Liver (tissue), 9 donors: Measurements from ENCODE around the gene EEFSEC. TPM values are rescaled to one million over a fixed set of nuclear protein-coding genes. Genes with fewer than 3 reads are reported as not detected.

ENCODE experiments used
- DNase-seq: peaks from one replicate; pipeline ENCODE4 v3.0.0-alpha.2; 2017; ENCODE audit warnings: low spot score
- H3K27ac ChIP-seq, 2 donors: one replicate each; pipeline ENCODE4 v1.7.0; 2013; ENCODE audit warnings: inconsistent platforms in 2 of 2, low read length in 2 of 2, control low read depth in 1 of 2, low read depth in 1 of 2, mild to moderate bottlenecking in 1 of 2
- H3K27me3 ChIP-seq, 4 donors: one replicate each; pipeline versions ENCODE4 v1.6.1 to v1.7.0; 2013; ENCODE audit warnings: low read length in 3 of 4, inconsistent platforms in 1 of 4, mild to moderate bottlenecking in 1 of 4, moderate library complexity in 1 of 4; ENCODE audit not compliant: control insufficient read depth in 4 of 4, insufficient read depth in 4 of 4
- H3K36me3 ChIP-seq, 4 donors: one replicate each; pipeline versions ENCODE4 v1.6.1 to v1.7.0; 2013; ENCODE audit warnings: low read length in 3 of 4, mild to moderate bottlenecking in 3 of 4, low read depth in 1 of 4, moderate library complexity in 1 of 4; ENCODE audit not compliant: control insufficient read depth in 4 of 4, insufficient read depth in 3 of 4
- H3K4me1 ChIP-seq, 4 donors: one replicate each; pipeline versions ENCODE4 v1.6.1 to v1.7.0; 2013; ENCODE audit warnings: low read length in 3 of 4, mild to moderate bottlenecking in 3 of 4, moderate library complexity in 1 of 4; ENCODE audit not compliant: control insufficient read depth in 4 of 4, insufficient read depth in 4 of 4
- H3K4me3 ChIP-seq, 3 donors: one replicate each; pipeline versions ENCODE4 v1.6.1 to v1.7.0; 2013; ENCODE audit warnings: low read length in 3 of 3, control low read depth in 1 of 3, low read depth in 1 of 3, mild to moderate bottlenecking in 1 of 3
- H3K9ac ChIP-seq, 2 donors: one replicate each; pipeline ENCODE4 v1.7.0; 2013; ENCODE audit warnings: low read length in 2 of 2, mild to moderate bottlenecking in 2 of 2, moderate library complexity in 2 of 2, control low read depth in 1 of 2, low read depth in 1 of 2
- H3K9me3 ChIP-seq, 4 donors: one replicate each; pipeline versions ENCODE4 v1.6.1 to v1.7.0; 2013; ENCODE audit warnings: low read length in 3 of 4; ENCODE audit not compliant: control insufficient read depth in 4 of 4
- ATF3 ChIP-seq: IDR thresholded peaks from 2 replicates; pipeline ENCODE4 v1.6.1; 2016; ENCODE audit warnings: antibody characterized with exemption
- CTCF ChIP-seq: fragments of 150-350 bp; IDR thresholded peaks from 2 replicates; pipeline ENCODE4 v1.5.1; 2017; ENCODE audit warnings: improper control_type of control experiment, low read depth, low read length; ENCODE audit not compliant: missing input control
- EGR1 ChIP-seq, 2 donors: IDR thresholded peaks; 2 replicates each; pipeline ENCODE4 v1.6.1; 2016 to 2018; ENCODE audit warnings: antibody characterized with exemption in 2 of 2, low read depth in 2 of 2
- FOXA1 ChIP-seq: IDR thresholded peaks from 2 replicates; pipeline ENCODE4 v1.6.1; 2016; ENCODE audit warnings: antibody characterized with exemption
- FOXA2 ChIP-seq: IDR thresholded peaks from 2 replicates; pipeline ENCODE4 v1.6.1; 2016; ENCODE audit warnings: antibody characterized with exemption
- GABPA ChIP-seq, 2 donors: IDR thresholded peaks in 1 of 2; conservative IDR thresholded peaks in 1 of 2; 2 replicates each; pipeline ENCODE4 v1.6.1; 2016; ENCODE audit warnings: antibody characterized with exemption in 2 of 2, mild to moderate bottlenecking in 1 of 2, moderate library complexity in 1 of 2
- HNF4A ChIP-seq, 2 donors: conservative IDR thresholded peaks; 2 replicates each; pipeline ENCODE4 v1.6.1; 2016; ENCODE audit warnings: antibody characterized with exemption in 2 of 2, mild to moderate bottlenecking in 2 of 2
- HNF4G ChIP-seq: IDR thresholded peaks from 2 replicates; pipeline ENCODE4 v1.6.1; 2016; ENCODE audit warnings: antibody characterized with exemption
- JUND ChIP-seq, 2 donors: IDR thresholded peaks; 2 replicates each; pipeline ENCODE4 v1.6.1; 2016; ENCODE audit warnings: antibody characterized with exemption in 2 of 2
- MAX ChIP-seq: IDR thresholded peaks from 2 replicates; pipeline ENCODE4 v1.6.1; 2016; ENCODE audit warnings: antibody characterized with exemption
- NR2F2 ChIP-seq: IDR thresholded peaks from 2 replicates; pipeline ENCODE4 v1.6.1; 2016; ENCODE audit warnings: antibody characterized with exemption
- RAD21 ChIP-seq, 2 donors: IDR thresholded peaks; 2 replicates each; pipeline ENCODE4 v1.6.1; 2016; ENCODE audit warnings: antibody characterized with exemption in 2 of 2, mild to moderate bottlenecking in 2 of 2
- REST ChIP-seq: IDR thresholded peaks from 2 replicates; pipeline ENCODE4 v1.6.1; 2016; ENCODE audit warnings: antibody characterized with exemption, mild to moderate bottlenecking
- RXRA ChIP-seq, 2 donors: IDR thresholded peaks; 2 replicates each; pipeline ENCODE4 v1.6.1; 2017 to 2018; ENCODE audit warnings: antibody characterized with exemption in 2 of 2, mild to moderate bottlenecking in 1 of 2
- SP1 ChIP-seq: IDR thresholded peaks from 2 replicates; pipeline ENCODE4 v1.6.1; 2018; ENCODE audit warnings: antibody characterized with exemption, mild to moderate bottlenecking
- TAF1 ChIP-seq: conservative IDR thresholded peaks from 2 replicates; pipeline ENCODE4 v1.6.1; 2016; ENCODE audit warnings: antibody characterized with exemption, mild to moderate bottlenecking
- YY1 ChIP-seq: IDR thresholded peaks from 2 replicates; pipeline ENCODE4 v1.6.1; 2016; ENCODE audit warnings: antibody characterized with exemption, mild to moderate bottlenecking
- ZBTB33 ChIP-seq: IDR thresholded peaks from 2 replicates; pipeline ENCODE4 v1.6.1; 2016; ENCODE audit warnings: antibody characterized with exemption
- polyA plus RNA-seq, 2 donors: library from polyadenylated mRNA; stranded (reverse) in 1 of 2; unstranded in 1 of 2; fragments of 200-250 nt in 1 of 2; fragments of >200 nt in 1 of 2; fragmentation: Nextera tagmentation in 1 of 2; extraction: Ambion mirVana in 1 of 2; gene quantifications; one replicate each; pipeline versions ENCODE4 v1.2.1 to v1.2.3, GENCODE V29; 2013 to 2015
- total RNA-seq, 2 donors: library from RNA; depleted of rRNA; stranded (reverse); fragments of >200 nt; gene quantifications; one replicate each; pipeline ENCODE4 v1.2.3, GENCODE V29; 2014
- donor health status: healthy.
- donor health status: healthy.
- donor health status: healthy.
- donor health status: healthy.
- donor health status: healthy.

The EEFSEC gene
- total and polyA plus RNA-seq, 4 donors, result 8.4 to 13.1 (median 10.7) TPM

- no peak overlapping the region for H3K4me3 ChIP-seq
- H3K4me1 ChIP-seq, result peaks cover 3 to 12% (median 8%) of the 10 kb centered on the region in 4 donors
- H3K9ac ChIP-seq, result no peak overlapping the region
- DNase-seq, result no peak
- H3K27me3 ChIP-seq, result no peaks in the 10 kb centered on the region
- peaks cover 0 to 4% (median 2%) of the 10 kb centered on the region in 4 donors for H3K36me3 ChIP-seq
- no peaks in the 10 kb centered on the region for H3K9me3 ChIP-seq
- H3K27ac ChIP-seq, result no peak overlapping the region
- TF ChIP-seq MAX (no peak), CTCF (no peak), ZBTB33 (no peak), SP1 (no peak), NR2F2 (no peak), REST (no peak), RAD21 (IDR thresholded peaks at IDR 0.05) (no peak), JUND (IDR thresholded peaks at IDR 0.05) (no peak), RXRA (IDR thresholded peaks at IDR 0.05) (no peak), FOXA2 (no peak), EGR1 (IDR thresholded peaks at IDR 0.05; ENCODE audit: low read depth in 2 of 2) (no peak), TAF1 (no peak), YY1 (no peak), GABPA (IDR thresholded peaks at IDR 0.05 in 1 of 2, conservative IDR thresholded peaks at IDR 0.05 in 1 of 2) (no peak), HNF4A (conservative IDR thresholded peaks at IDR 0.05) (no peak), HNF4G (no peak), FOXA1 (no peak), ATF3 (no peak)
These were observed 133.4 kb downstream of the EEFSEC start for GRCh38 chr3:128286691-128287090.
